ENCODE measurements around the gene CFAP221. TPM values are rescaled to one million over a fixed set of nuclear protein-coding genes. Genes with fewer than 3 reads are reported as not detected.

CFAP221 gene
- polyA plus RNA-seq, 2 donors = 0.08 TPM; not detected in 1

GRCh38 chr2:119668546-119668945 lies 124.3 kb downstream of the CFAP221 start:
- Histone ChIP-seq H3K4me3 (ENCODE audit: low read depth in 1 of 2, low read length in 2 of 2) (no peak overlapping the region), H3K36me3 (ENCODE audit: control insufficient read depth in 2 of 2, insufficient read depth in 2 of 2, low read length in 1 of 2) (no peaks in the 10 kb centered on the region), H3K27ac (ENCODE audit: low read depth in 2 of 2, low read length in 1 of 2) (no peak overlapping the region), H3K4me1 (ENCODE audit: control insufficient read depth in 2 of 2, insufficient read depth in 2 of 2, low read length in 1 of 2) (no peaks in the 10 kb centered on the region), H3K9me3 (ENCODE audit: control insufficient read depth in 2 of 2, insufficient read depth in 1 of 2, low read depth in 1 of 2, low read length in 1 of 2) (no peaks in the 10 kb centered on the region), H3K27me3 (ENCODE audit: control insufficient read depth in 1 of 2, insufficient read depth in 2 of 2, low read length in 2 of 2) (no peaks in the 10 kb centered on the region)
- WGBS, 2 donors = 59 to 63% methylated on average over 2 of the region's 2 CpGs

- Histone ChIP-seq H3K27ac (ENCODE audit: low read depth in 2 of 2, low read length in 1 of 2) (no peak overlapping the region), H3K4me1 (ENCODE audit: control insufficient read depth in 2 of 2, insufficient read depth in 2 of 2, low read length in 1 of 2) (no peaks in the 10 kb centered on the region), H3K36me3 (ENCODE audit: control insufficient read depth in 2 of 2, insufficient read depth in 2 of 2, low read length in 1 of 2) (no peaks in the 10 kb centered on the region), H3K27me3 (ENCODE audit: control insufficient read depth in 1 of 2, insufficient read depth in 2 of 2, low read length in 2 of 2) (no peaks in the 10 kb centered on the region), H3K9me3 (ENCODE audit: control insufficient read depth in 2 of 2, insufficient read depth in 1 of 2, low read depth in 1 of 2, low read length in 1 of 2) (no peaks in the 10 kb centered on the region), H3K4me3 (ENCODE audit: low read depth in 1 of 2, low read length in 2 of 2) (no peak overlapping the region)
- WGBS, 2 donors = 60 to 61% methylated on average over 2 of the region's 2 CpGs
Observed at GRCh38 chr2:119671016-119671415, 126.8 kb downstream of the CFAP221 start.

GRCh38 chr2:119671752-119672151 lies 127.5 kb downstream of the CFAP221 start:
- Histone ChIP-seq H3K36me3 (ENCODE audit: control insufficient read depth in 2 of 2, insufficient read depth in 2 of 2, low read length in 1 of 2) (no peaks in the 10 kb centered on the region), H3K4me3 (ENCODE audit: low read depth in 1 of 2, low read length in 2 of 2) (no peak overlapping the region), H3K4me1 (ENCODE audit: control insufficient read depth in 2 of 2, insufficient read depth in 2 of 2, low read length in 1 of 2) (no peaks in the 10 kb centered on the region), H3K27ac (ENCODE audit: low read depth in 2 of 2, low read length in 1 of 2) (no peak overlapping the region), H3K27me3 (ENCODE audit: control insufficient read depth in 1 of 2, insufficient read depth in 2 of 2, low read length in 2 of 2) (no peaks in the 10 kb centered on the region), H3K9me3 (ENCODE audit: control insufficient read depth in 2 of 2, insufficient read depth in 1 of 2, low read depth in 1 of 2, low read length in 1 of 2) (no peaks in the 10 kb centered on the region)
- WGBS, 2 donors = 61 to 62% methylated on average over 6 of the region's 6 CpGs

- no peaks in the 10 kb centered on the region for H3K36me3 ChIP-seq (ENCODE audit: control insufficient read depth in 2 of 2, insufficient read depth in 2 of 2, low read length in 1 of 2)
- no peaks in the 10 kb centered on the region for H3K9me3 ChIP-seq (ENCODE audit: control insufficient read depth in 2 of 2, insufficient read depth in 1 of 2, low read depth in 1 of 2, low read length in 1 of 2)
- H3K4me3 ChIP-seq (ENCODE audit: low read depth in 1 of 2, low read length in 2 of 2) = no peak overlapping the region
- 91 to 93% methylated on average over 5 of the region's 5 CpGs for WGBS, 2 donors
- H3K4me1 ChIP-seq (ENCODE audit: control insufficient read depth in 2 of 2, insufficient read depth in 2 of 2, low read length in 1 of 2) = no peaks in the 10 kb centered on the region
- H3K27ac ChIP-seq (ENCODE audit: low read depth in 2 of 2, low read length in 1 of 2) = no peak overlapping the region
- no peaks in the 10 kb centered on the region for H3K27me3 ChIP-seq (ENCODE audit: control insufficient read depth in 1 of 2, insufficient read depth in 2 of 2, low read length in 2 of 2)
Observed at GRCh38 chr2:119672161-119672862, 128.1 kb downstream of the CFAP221 start.

- Histone ChIP-seq H3K4me3 (ENCODE audit: low read depth in 1 of 2, low read length in 2 of 2) (no peak overlapping the region), H3K27me3 (ENCODE audit: control insufficient read depth in 1 of 2, insufficient read depth in 2 of 2, low read length in 2 of 2) (no peaks in the 10 kb centered on the region), H3K9me3 (ENCODE audit: control insufficient read depth in 2 of 2, insufficient read depth in 1 of 2, low read depth in 1 of 2, low read length in 1 of 2) (no peaks in the 10 kb centered on the region), H3K27ac (ENCODE audit: low read depth in 2 of 2, low read length in 1 of 2) (no peak overlapping the region), H3K36me3 (ENCODE audit: control insufficient read depth in 2 of 2, insufficient read depth in 2 of 2, low read length in 1 of 2) (no peaks in the 10 kb centered on the region), H3K4me1 (ENCODE audit: control insufficient read depth in 2 of 2, insufficient read depth in 2 of 2, low read length in 1 of 2) (peaks cover 0 to 3% of the 10 kb centered on the region in 2 donors)
- WGBS, 2 donors = 94 to 96% methylated on average over 2 of the region's 2 CpGs
Observed at GRCh38 chr2:119673796-119674195, 129.5 kb downstream of the CFAP221 start.

- whole genome bisulfite sequencing, 2 donors = 64 to 68% methylated on average over 10 of the region's 10 CpGs
- Histone ChIP-seq H3K4me1 (ENCODE audit: control insufficient read depth in 2 of 2, insufficient read depth in 2 of 2, low read length in 1 of 2) (peaks cover 0 to 3% of the 10 kb centered on the region in 2 donors), H3K9me3 (ENCODE audit: control insufficient read depth in 2 of 2, insufficient read depth in 1 of 2, low read depth in 1 of 2, low read length in 1 of 2) (no peaks in the 10 kb centered on the region), H3K4me3 (ENCODE audit: low read depth in 1 of 2, low read length in 2 of 2) (no peak overlapping the region), H3K36me3 (ENCODE audit: control insufficient read depth in 2 of 2, insufficient read depth in 2 of 2, low read length in 1 of 2) (no peaks in the 10 kb centered on the region), H3K27ac (ENCODE audit: low read depth in 2 of 2, low read length in 1 of 2) (no peak overlapping the region), H3K27me3 (ENCODE audit: control insufficient read depth in 1 of 2, insufficient read depth in 2 of 2, low read length in 2 of 2) (no peaks in the 10 kb centered on the region)
Observed at GRCh38 chr2:119674711-119675500, 130.7 kb downstream of the CFAP221 start.

GRCh38 chr2:119678021-119678656 lies 133.9 kb downstream of the CFAP221 start:
- H3K27ac ChIP-seq (ENCODE audit: low read depth in 2 of 2, low read length in 1 of 2) = no peak overlapping the region
- 41 to 72% methylated on average over 19 of the region's 19 CpGs for WGBS, 2 donors
- H3K4me3 ChIP-seq (ENCODE audit: low read depth in 1 of 2, low read length in 2 of 2) = peak overlapping the region in 1 of 2 donors; percentile 87

GRCh38 chr2:119679526-119679837 lies 135.2 kb downstream of the CFAP221 start:
- Histone ChIP-seq H3K27ac (ENCODE audit: low read depth in 2 of 2, low read length in 1 of 2) (no peak overlapping the region), H3K36me3 (ENCODE audit: control insufficient read depth in 2 of 2, insufficient read depth in 2 of 2, low read length in 1 of 2) (peaks cover 0 to 7% of the 10 kb centered on the region in 2 donors)

More at GRCh38 chr2:119678021-119678656, 133.9 kb downstream of the CFAP221 start:
- no peaks in the 10 kb centered on the region for H3K9me3 ChIP-seq (ENCODE audit: control insufficient read depth in 2 of 2, insufficient read depth in 1 of 2, low read depth in 1 of 2, low read length in 1 of 2)
- H3K4me1 ChIP-seq (ENCODE audit: control insufficient read depth in 2 of 2, insufficient read depth in 2 of 2, low read length in 1 of 2) = peaks cover 0 to 5% of the 10 kb centered on the region in 2 donors
- H3K27me3 ChIP-seq (ENCODE audit: control insufficient read depth in 1 of 2, insufficient read depth in 2 of 2, low read length in 2 of 2) = no peaks in the 10 kb centered on the region
- H3K36me3 ChIP-seq (ENCODE audit: control insufficient read depth in 2 of 2, insufficient read depth in 2 of 2, low read length in 1 of 2) = peaks cover 0 to 7% of the 10 kb centered on the region in 2 donors

GRCh38 chr2:119679846-119680245 lies 135.6 kb downstream of the CFAP221 start:
- peaks cover 0 to 8% of the 10 kb centered on the region in 2 donors for H3K4me1 ChIP-seq (ENCODE audit: control insufficient read depth in 2 of 2, insufficient read depth in 2 of 2, low read length in 1 of 2)
- peak overlapping the region in 1 of 2 donors; percentile 92 for H3K4me3 ChIP-seq (ENCODE audit: low read depth in 1 of 2, low read length in 2 of 2)
- H3K27ac ChIP-seq (ENCODE audit: low read depth in 2 of 2, low read length in 1 of 2) = no peak overlapping the region
- 50 to 51% methylated on average over 2 of the region's 2 CpGs for WGBS, 2 donors
- H3K36me3 ChIP-seq (ENCODE audit: control insufficient read depth in 2 of 2, insufficient read depth in 2 of 2, low read length in 1 of 2) = peaks cover 0 to 7% of the 10 kb centered on the region in 2 donors
- no peaks in the 10 kb centered on the region for H3K9me3 ChIP-seq (ENCODE audit: control insufficient read depth in 2 of 2, insufficient read depth in 1 of 2, low read depth in 1 of 2, low read length in 1 of 2)
- no peaks in the 10 kb centered on the region for H3K27me3 ChIP-seq (ENCODE audit: control insufficient read depth in 1 of 2, insufficient read depth in 2 of 2, low read length in 2 of 2)

More at GRCh38 chr2:119679526-119679837, 135.2 kb downstream of the CFAP221 start:
- peaks cover 0 to 8% of the 10 kb centered on the region in 2 donors for H3K4me1 ChIP-seq (ENCODE audit: control insufficient read depth in 2 of 2, insufficient read depth in 2 of 2, low read length in 1 of 2)
- no peaks in the 10 kb centered on the region for H3K9me3 ChIP-seq (ENCODE audit: control insufficient read depth in 2 of 2, insufficient read depth in 1 of 2, low read depth in 1 of 2, low read length in 1 of 2)
- 2% methylated on average over 9 of the region's 9 CpGs for WGBS, 2 donors
- H3K4me3 ChIP-seq (ENCODE audit: low read depth in 1 of 2, low read length in 2 of 2) = peak overlapping the region; percentile 87 to 92
- no peaks in the 10 kb centered on the region for H3K27me3 ChIP-seq (ENCODE audit: control insufficient read depth in 1 of 2, insufficient read depth in 2 of 2, low read length in 2 of 2)
